Hepatocyte (in vitro differentiated cells): ENCODE measurements around the gene NYAP2. TPM values are rescaled to one million over a fixed set of nuclear protein-coding genes. Genes with fewer than 3 reads are reported as not detected.
A peak's percentile ranks its signal among the peaks of the same experiment; 100 is the strongest.

Source experiments
- DNase-seq: peaks from one replicate; pipeline ENCODE4 v3.0.0-alpha.2; 2016; ENCODE audit warnings: low spot score
- H2AFZ ChIP-seq: fragments of 200-600 bp; sonication (generic); 2 replicates; pipeline ENCODE4 v1.6.0; 2016; ENCODE audit warnings: antibody characterized with exemption, mild to moderate bottlenecking
- H3K27ac ChIP-seq: fragments of 200-600 bp; sonication (generic); 2 replicates; pipeline ENCODE4 v1.5.1; 2016; ENCODE audit warnings: mild to moderate bottlenecking
- H3K27me3 ChIP-seq: fragments of 200-600 bp; sonication (generic); 2 replicates; pipeline ENCODE4 v1.6.1; 2016
- H3K36me3 ChIP-seq: fragments of 200-600 bp; sonication (generic); replicated peaks from 2 replicates; pipeline ENCODE4 v1.5.1; 2016; ENCODE audit warnings: low read depth; ENCODE audit not compliant: insufficient read depth
- H3K4me1 ChIP-seq: fragments of 200-600 bp; sonication (generic); 2 replicates; pipeline ENCODE4 v1.5.1; 2016; ENCODE audit warnings: mild to moderate bottlenecking, moderate library complexity; ENCODE audit not compliant: insufficient read depth
- H3K4me2 ChIP-seq: fragments of 200-600 bp; sonication (generic); 2 replicates; pipeline ENCODE4 v1.6.0; 2016
- H3K4me3 ChIP-seq: fragments of 200-600 bp; sonication (generic); 2 replicates; pipeline ENCODE4 v1.5.1; 2016; ENCODE audit warnings: mild to moderate bottlenecking
- H3K79me2 ChIP-seq: fragments of 200-600 bp; sonication (generic); 2 replicates; pipeline ENCODE4 v1.6.0; 2017; ENCODE audit warnings: mild to moderate bottlenecking
- H3K9me2 ChIP-seq: fragments of 200-600 bp; sonication (generic); replicated peaks from 2 replicates; pipeline ENCODE4 v1.6.0; 2017; ENCODE audit warnings: mild to moderate bottlenecking; ENCODE audit not compliant: insufficient read depth
- H3K9me3 ChIP-seq: fragments of 200-600 bp; sonication (generic); 2 replicates; pipeline ENCODE4 v1.5.1; 2016; ENCODE audit warnings: low read depth, mild to moderate bottlenecking
- H4K20me1 ChIP-seq: fragments of 200-600 bp; sonication (generic); 2 replicates; pipeline ENCODE4 v1.6.0; 2016; ENCODE audit warnings: mild to moderate bottlenecking; ENCODE audit not compliant: insufficient read depth, poor library complexity, severe bottlenecking
- CTCF ChIP-seq: fragments of 200-600 bp; sonication (generic); IDR thresholded peaks from 2 replicates; pipeline ENCODE4 v1.5.1; 2016; ENCODE audit warnings: antibody characterized with exemption, mild to moderate bottlenecking; ENCODE audit not compliant: poor library complexity
- EZH2 ChIP-seq: fragments of 200-600 bp; sonication (generic); IDR thresholded peaks from 2 replicates; pipeline ENCODE4 v1.6.1; 2016; ENCODE audit warnings: antibody characterized with exemption, mild to moderate bottlenecking, borderline replicate concordance
- EZH2phosphoT487 ChIP-seq: fragments of 200-600 bp; sonication (generic); IDR thresholded peaks from one replicate; pipeline ENCODE4 v1.6.1; 2018; ENCODE audit warnings: antibody characterized with exemption, mild to moderate bottlenecking, low read depth, moderate library complexity; ENCODE audit not compliant: unreplicated experiment, severe bottlenecking
- WGBS: methylation state at CpG from one replicate; pipeline ENCODE4 v1.1.6; 2016; ENCODE audit warnings: low lambda C conversion rate; ENCODE audit errors: missing lambda C conversion rate; 5-methylcytosine and 5-hydroxymethylcytosine counted together
- polyA plus RNA-seq: library from polyadenylated mRNA; unstranded; fragments of >200 nt; fragmentation: Nextera tagmentation; extraction: Ambion mirVana; gene quantifications from 2 replicates; pipeline ENCODE4 v1.2.1, GENCODE V29; 2016
- total RNA-seq: library from RNA; depleted of rRNA; stranded (reverse); fragments of >200 nt; gene quantifications from 2 replicates; pipeline ENCODE4 v1.2.3, GENCODE V29; 2014

Gene NYAP2
- total and polyA plus RNA-seq, 2 experiments from 2014 or later, result 0.23 to 0.37 TPM

GRCh38 chr2:225428360-225428759 is 28.9 kb downstream of the NYAP2 start:
- no peak overlapping the region for H3K4me3 ChIP-seq
- no peak overlapping the region for H3K27ac ChIP-seq
- whole genome bisulfite sequencing, result 61% methylated on average over 1 of the region's 1 CpG
- no peaks in the 10 kb centered on the region for H4K20me1 ChIP-seq
- TF ChIP-seq EZH2, result no peak
- no peak for TF ChIP-seq EZH2phosphoT487
- no peak for TF ChIP-seq CTCF
- no peak overlapping the region for H3K4me2 ChIP-seq
- no peak for DNase-seq
- H3K4me1 ChIP-seq, result no peaks in the 10 kb centered on the region
- H3K36me3 ChIP-seq, result no peaks in the 10 kb centered on the region
- H3K79me2 ChIP-seq, result no peaks in the 10 kb centered on the region
- H2AFZ ChIP-seq, result no peak overlapping the region
- H3K9me3 ChIP-seq, result no peaks in the 10 kb centered on the region
- no peaks in the 10 kb centered on the region for H3K27me3 ChIP-seq
- no peaks in the 10 kb centered on the region for H3K9me2 ChIP-seq

GRCh38 chr2:225429717-225430116 is 30.2 kb downstream of the NYAP2 start:
- Histone ChIP-seq H3K27me3 (no peaks in the 10 kb centered on the region), H3K4me1 (no peaks in the 10 kb centered on the region), H2AFZ (no peak overlapping the region), H3K4me2 (no peak overlapping the region), H3K79me2 (no peaks in the 10 kb centered on the region), H3K4me3 (no peak overlapping the region), H3K27ac (no peak overlapping the region), H3K9me3 (no peaks in the 10 kb centered on the region), H3K36me3 (no peaks in the 10 kb centered on the region), H4K20me1 (no peaks in the 10 kb centered on the region), H3K9me2 (no peaks in the 10 kb centered on the region)
- DNase-seq, result peak; percentile 81
- WGBS, result 59% methylated on average over 4 of the region's 4 CpGs
- TF ChIP-seq EZH2, result no peak
- TF ChIP-seq CTCF, result no peak
- TF ChIP-seq EZH2phosphoT487, result no peak

- WGBS, result 52% methylated on average over 5 of the region's 5 CpGs
These were observed 31.8 kb downstream of the NYAP2 start for GRCh38 chr2:225431105-225431863.

More at GRCh38 chr2:225431105-225431863, 31.8 kb downstream of the NYAP2 start:
- Histone ChIP-seq H2AFZ (no peak overlapping the region), H3K36me3 (no peaks in the 10 kb centered on the region), H3K27me3 (no peaks in the 10 kb centered on the region), H4K20me1 (no peaks in the 10 kb centered on the region), H3K9me2 (no peaks in the 10 kb centered on the region), H3K9me3 (no peaks in the 10 kb centered on the region), H3K4me1 (no peaks in the 10 kb centered on the region), H3K4me3 (no peak overlapping the region), H3K79me2 (no peaks in the 10 kb centered on the region), H3K27ac (no peak overlapping the region), H3K4me2 (no peak overlapping the region)
- TF ChIP-seq EZH2phosphoT487 (no peak), EZH2 (no peak), CTCF (no peak)
- DNase-seq, result no peak
